Mesothelial cell of epicardium (in vitro differentiated cells): ENCODE data around the gene LPAR2. TPM values are rescaled to one million over a fixed set of nuclear protein-coding genes. Genes with fewer than 3 reads are reported as not detected.

Experiments
- DNase-seq, 2 experiments: peaks; one replicate each; pipeline ENCODE4 v3.0.0; 2021; ENCODE audit warnings: low spot score in 2 of 2; ENCODE audit not compliant: unreplicated experiment in 2 of 2
- H3K27ac Mint-ChIP-seq: 2 replicates; pipeline ENCODE4 v1.8.0; 2021; ENCODE audit warnings: mixed read lengths
- H3K27me3 Mint-ChIP-seq: 2 replicates; pipeline ENCODE4 v1.8.0; 2021; ENCODE audit warnings: low read depth, mixed read lengths
- H3K36me3 Mint-ChIP-seq: 2 replicates; pipeline ENCODE4 v1.8.0; 2021; ENCODE audit warnings: mixed read lengths
- H3K4me1 Mint-ChIP-seq: 2 replicates; pipeline ENCODE4 v1.8.0; 2021; ENCODE audit warnings: mixed read lengths
- H3K4me3 Mint-ChIP-seq: 2 replicates; pipeline ENCODE4 v1.8.0; 2021; ENCODE audit warnings: mild to moderate bottlenecking, moderate library complexity, mixed read lengths
- H3K9me3 Mint-ChIP-seq: 2 replicates; pipeline ENCODE4 v1.8.0; 2021; ENCODE audit warnings: mixed read lengths
- total RNA-seq: library from RNA; stranded (reverse); gene quantifications from 3 replicates; pipeline ENCODE4 v1.2.1, GENCODE V29; 2021
- TF ChIP-seq, protein P1 (sequence below): fragments of 200-600 bp; sonication (generic); IDR thresholded peaks from one replicate; pipeline ENCODE4 v1.5.0; 2021; ENCODE audit warnings: antibody characterized with exemption; ENCODE audit not compliant: unreplicated experiment

Gene LPAR2
- total RNA-seq, 1 donor from 2014 or later: 87.1 TPM

DNA sequence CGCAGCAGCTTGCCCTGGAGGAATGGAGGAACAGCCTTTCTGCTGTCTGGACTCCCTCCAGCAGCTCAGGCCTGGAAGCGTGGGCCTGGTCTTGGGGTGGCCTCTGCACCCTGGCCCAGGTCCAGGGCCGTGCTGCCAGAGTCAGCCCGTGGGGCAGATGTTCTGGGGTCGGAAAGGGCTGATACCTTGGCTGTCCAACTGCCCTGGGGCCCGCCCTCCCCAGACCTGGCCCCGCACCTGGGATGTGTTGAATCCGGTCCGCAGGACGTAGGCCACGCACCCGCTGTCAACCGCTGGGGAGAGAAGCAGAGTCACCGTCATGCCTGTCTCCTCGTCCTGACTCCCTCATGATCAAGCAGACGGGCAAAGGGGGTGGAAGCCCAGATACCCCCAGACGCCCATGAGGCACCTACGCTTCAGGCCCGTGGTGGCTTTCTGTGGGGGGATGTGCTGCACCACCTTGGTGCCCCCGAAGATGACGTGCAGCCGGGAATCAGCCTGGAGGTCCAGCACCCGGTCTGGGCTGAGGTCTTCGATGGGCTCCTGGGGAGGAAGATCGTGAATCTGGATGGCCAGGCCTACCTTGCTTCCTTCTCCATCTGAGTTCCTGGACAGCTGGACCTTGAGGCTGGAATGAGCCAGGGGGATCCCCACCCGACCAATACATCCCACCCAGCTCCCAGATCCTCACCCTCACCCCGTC, 27.8 kb upstream of the LPAR2 start:
- no peak for DNase-seq
- no peaks in the 10 kb centered on the region for H3K9me3 Mint-ChIP-seq
- H3K27me3 Mint-ChIP-seq: no peaks in the 10 kb centered on the region
- no peak overlapping the region for H3K4me3 Mint-ChIP-seq
- TF ChIP-seq, protein P1, sequence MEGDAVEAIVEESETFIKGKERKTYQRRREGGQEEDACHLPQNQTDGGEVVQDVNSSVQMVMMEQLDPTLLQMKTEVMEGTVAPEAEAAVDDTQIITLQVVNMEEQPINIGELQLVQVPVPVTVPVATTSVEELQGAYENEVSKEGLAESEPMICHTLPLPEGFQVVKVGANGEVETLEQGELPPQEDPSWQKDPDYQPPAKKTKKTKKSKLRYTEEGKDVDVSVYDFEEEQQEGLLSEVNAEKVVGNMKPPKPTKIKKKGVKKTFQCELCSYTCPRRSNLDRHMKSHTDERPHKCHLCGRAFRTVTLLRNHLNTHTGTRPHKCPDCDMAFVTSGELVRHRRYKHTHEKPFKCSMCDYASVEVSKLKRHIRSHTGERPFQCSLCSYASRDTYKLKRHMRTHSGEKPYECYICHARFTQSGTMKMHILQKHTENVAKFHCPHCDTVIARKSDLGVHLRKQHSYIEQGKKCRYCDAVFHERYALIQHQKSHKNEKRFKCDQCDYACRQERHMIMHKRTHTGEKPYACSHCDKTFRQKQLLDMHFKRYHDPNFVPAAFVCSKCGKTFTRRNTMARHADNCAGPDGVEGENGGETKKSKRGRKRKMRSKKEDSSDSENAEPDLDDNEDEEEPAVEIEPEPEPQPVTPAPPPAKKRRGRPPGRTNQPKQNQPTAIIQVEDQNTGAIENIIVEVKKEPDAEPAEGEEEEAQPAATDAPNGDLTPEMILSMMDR: no peak
- no peaks in the 10 kb centered on the region for H3K4me1 Mint-ChIP-seq
- H3K27ac Mint-ChIP-seq: no peak overlapping the region
- peaks cover 30% of the 10 kb centered on the region for H3K36me3 Mint-ChIP-seq

DNA sequence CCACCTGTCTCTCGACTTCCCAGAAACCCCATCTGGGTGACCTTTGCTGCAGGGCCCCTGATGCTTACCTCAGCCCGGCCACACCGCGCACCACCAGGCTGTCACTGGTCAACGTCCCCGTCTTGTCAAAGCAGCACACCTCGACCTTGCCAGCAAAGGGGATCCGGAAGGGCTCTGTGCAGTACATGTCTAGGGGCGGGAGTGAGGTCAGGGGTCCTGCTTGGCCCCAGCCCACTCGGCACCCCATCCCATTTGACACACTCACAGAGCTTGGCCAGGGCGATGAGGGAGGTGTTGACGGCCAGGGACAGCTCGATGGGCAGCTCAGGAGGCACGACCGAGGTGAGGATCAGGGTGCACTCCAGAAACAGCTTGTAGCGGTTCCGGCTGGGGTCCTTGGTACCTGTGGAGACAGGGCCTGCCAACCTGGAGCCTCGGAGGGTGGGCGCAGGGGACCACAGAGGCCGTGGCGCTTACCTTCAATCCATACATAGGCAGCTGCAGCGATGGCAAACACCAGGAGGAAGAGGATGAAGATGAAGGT, 27.1 kb upstream of the LPAR2 start:
- Mint-ChIP-seq H3K27me3 (no peaks in the 10 kb centered on the region), H3K9me3 (no peaks in the 10 kb centered on the region), H3K4me3 (no peak overlapping the region), H3K27ac (no peak overlapping the region), H3K4me1 (no peaks in the 10 kb centered on the region), H3K36me3 (peaks cover 34% of the 10 kb centered on the region)
- DNase-seq: no peak
- TF ChIP-seq, protein P1: no peak

DNA sequence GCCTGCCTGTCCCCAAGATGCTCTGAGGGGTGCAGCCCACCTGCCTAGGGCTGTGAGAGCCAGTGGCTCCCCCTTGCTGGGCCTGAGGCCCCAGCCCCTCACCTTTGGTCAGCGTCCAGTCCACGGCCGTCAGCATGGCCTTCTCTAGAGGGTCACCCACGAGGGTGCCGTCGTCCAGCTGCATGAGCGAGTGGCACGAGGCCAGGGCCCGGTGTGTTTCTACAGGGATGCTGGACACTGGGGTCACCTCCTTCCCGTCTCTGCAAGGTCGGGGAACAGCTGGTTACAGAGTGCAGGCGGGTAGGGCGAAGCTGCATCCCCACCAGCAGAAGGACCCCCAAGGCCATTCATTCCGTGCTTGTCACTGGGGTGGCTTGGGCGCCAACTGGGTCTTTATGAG, 26.4 kb upstream of the LPAR2 start:
- H3K4me1 Mint-ChIP-seq: no peaks in the 10 kb centered on the region
- no peak overlapping the region for H3K27ac Mint-ChIP-seq
- H3K9me3 Mint-ChIP-seq: no peaks in the 10 kb centered on the region
- no peak for DNase-seq
- no peak overlapping the region for H3K4me3 Mint-ChIP-seq
- TF ChIP-seq, protein P1: no peak
- no peaks in the 10 kb centered on the region for H3K27me3 Mint-ChIP-seq
- H3K36me3 Mint-ChIP-seq: peaks cover 35% of the 10 kb centered on the region

DNA sequence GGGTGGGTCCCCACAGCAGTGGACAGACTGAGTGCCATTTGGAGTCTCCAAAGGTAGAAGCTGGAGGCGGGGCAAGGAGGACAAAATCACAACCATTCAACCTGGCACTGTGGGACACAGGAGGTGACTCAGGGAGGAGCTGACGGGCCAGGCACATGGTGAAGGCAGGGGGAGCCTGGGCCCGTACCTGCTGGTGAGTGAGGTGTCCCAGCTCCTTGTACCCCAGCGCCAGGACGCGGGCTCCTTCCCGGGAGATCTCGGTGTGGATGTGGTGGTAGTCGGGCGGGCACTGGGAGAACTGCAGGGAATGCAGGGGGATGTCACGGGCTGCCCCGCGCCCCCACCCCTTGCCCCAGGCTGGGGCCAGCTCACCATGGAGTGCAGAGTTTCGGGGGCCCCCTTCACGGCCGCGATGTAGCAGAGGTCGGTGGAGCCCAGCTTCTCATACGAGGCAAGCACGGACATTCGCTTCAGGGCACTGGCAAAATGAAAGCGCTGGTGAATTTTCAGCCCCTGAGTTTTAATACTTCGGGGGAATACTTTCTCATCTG, 25.7 kb upstream of the LPAR2 start:
- Mint-ChIP-seq H3K36me3 (peaks cover 39% of the 10 kb centered on the region), H3K27me3 (no peaks in the 10 kb centered on the region)

DNA sequence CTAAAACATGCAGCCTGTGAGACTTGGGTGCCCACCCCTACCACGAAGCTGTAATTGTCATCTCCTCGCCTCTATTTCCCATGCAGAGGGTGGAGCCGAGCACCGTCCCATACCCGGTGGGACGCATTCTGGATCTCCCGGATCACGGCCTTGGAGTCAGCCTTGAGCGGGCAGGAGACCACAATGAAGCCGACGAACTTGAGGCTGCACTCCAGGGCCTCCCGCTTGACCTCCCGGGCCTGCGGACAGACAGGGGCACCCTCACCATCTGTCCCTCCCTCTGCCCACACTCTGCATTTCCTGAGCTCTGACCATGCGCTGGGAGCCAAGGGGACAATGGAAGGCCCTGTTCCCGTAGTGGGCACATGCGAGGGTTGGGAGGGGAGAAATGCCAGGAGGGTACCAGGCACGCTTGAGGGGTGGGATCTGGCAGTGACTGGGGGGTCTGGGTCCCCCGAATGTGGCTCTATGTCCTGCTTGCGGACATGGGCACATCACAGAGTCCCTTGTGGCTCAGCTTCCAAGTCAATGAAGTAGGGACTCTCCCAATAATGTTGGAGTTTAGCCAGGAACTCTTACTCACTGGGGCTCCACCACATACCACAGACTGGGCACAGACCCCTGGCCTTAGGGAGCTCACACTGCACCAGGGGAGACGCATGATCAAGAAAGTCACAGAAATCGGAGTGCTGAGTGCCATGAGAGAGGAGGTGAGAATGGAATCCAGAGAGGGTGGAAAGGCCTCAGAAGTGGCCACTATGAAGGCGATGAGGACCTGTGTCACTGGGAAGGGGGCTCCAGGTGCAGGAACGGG, 24.7 kb upstream of the LPAR2 start:
- H3K27ac Mint-ChIP-seq: no peak overlapping the region
- H3K4me3 Mint-ChIP-seq: no peak overlapping the region
- H3K36me3 Mint-ChIP-seq: peaks cover 35% of the 10 kb centered on the region

More for the DNA sequence above, 25.7 kb upstream of the LPAR2 start:
- no peak overlapping the region for H3K27ac Mint-ChIP-seq
- H3K4me1 Mint-ChIP-seq: no peaks in the 10 kb centered on the region
- no peak overlapping the region for H3K4me3 Mint-ChIP-seq
- no peak for DNase-seq
- H3K9me3 Mint-ChIP-seq: no peaks in the 10 kb centered on the region
- TF ChIP-seq, protein P1: no peak

More for the DNA sequence above, 24.7 kb upstream of the LPAR2 start:
- no peaks in the 10 kb centered on the region for H3K27me3 Mint-ChIP-seq
- DNase-seq: no peak
- TF ChIP-seq, protein P1: no peak
- H3K9me3 Mint-ChIP-seq: no peaks in the 10 kb centered on the region
- no peaks in the 10 kb centered on the region for H3K4me1 Mint-ChIP-seq
